ENCODE measurements around the gene UBR3.

GRCh38 chr2:169897834-169898233 is 70.6 kb downstream of the UBR3 start:
- TF ChIP-seq POLR2A (IDR thresholded peaks at IDR 0.05) (no peak), CTCF (IDR thresholded peaks at IDR 0.05 in 8 of 11, conservative IDR thresholded peaks at IDR 0.05 in 3 of 11) (no peak)
